Measurements from ENCODE around the gene GLOD4.

Gene GLOD4

GRCh38 chr17:802901-803881 lies 21.1 kb upstream of the GLOD4 start:
- in situ Hi-C loops (cut with MboI; ENCODE audit: low sequenced_read_pairs), result no loop called here

DNA sequence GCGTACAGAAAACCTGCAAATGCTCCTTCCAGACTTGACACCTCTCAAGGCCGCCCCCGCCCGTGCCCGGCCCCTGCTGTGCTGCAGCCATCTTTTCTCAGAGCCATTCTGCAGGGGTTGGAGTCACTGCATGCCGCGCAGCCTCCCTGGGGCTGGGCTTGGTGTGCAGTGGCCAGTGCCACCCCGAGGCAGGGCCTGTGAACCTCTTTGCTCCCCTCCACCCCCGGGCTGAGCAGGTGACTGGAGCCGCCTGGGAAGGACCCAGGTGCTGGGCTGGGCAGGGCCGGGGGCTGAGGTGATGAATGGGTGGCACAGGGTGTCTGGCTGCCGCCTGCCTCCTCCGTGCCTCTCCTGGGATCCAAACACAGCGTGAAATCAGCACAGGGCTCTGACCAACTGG lies 20.4 kb upstream of the GLOD4 start:
- in situ Hi-C loops (cut with MboI; ENCODE audit: low sequenced_read_pairs), result no loop called here

- in situ Hi-C loops (cut with MboI; ENCODE audit: low sequenced_read_pairs), result no loop called here
These were observed 19.6 kb upstream of the GLOD4 start for GRCh38 chr17:801660-802059.

DNA sequence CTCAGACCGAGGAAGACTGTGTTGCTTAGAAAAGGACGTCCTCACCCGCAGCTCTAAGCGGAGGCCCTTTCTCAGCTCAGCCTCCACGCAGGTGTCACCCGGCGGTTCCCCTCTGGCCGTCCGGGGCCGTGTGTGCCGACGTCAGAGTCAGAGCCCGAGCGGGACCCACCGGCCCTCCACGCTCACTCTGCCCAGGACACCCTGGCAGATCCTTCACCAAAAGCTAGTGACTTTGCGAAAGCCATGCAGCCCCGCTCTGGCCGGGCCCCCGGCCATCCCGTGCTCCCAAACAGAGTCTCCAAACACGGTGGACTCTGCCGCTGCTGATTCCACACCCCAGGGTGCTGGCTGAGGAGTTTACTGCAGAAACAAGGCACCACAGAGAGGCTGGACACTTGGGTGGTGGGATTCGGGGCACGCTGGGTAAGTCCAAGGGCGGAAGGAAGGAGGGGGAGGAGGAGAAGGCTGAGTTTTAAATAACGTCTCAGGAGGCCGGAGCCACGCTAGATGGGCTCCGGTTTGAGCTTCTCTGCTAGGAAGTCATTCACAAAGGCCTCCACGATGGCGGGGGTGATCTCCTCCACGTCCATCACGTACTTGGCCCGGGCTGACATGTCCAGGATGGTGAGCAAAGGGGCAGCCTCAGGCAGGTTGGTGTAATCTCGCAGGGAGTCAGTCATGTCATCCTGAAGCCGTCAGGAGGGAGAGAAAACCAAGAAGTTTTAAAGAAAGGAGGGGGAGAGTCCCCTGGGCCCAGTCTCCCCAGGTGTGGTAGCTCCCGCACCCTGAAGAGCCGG lies 18.6 kb upstream of the GLOD4 start:
- in situ Hi-C loops (cut with MboI; ENCODE audit: low sequenced_read_pairs), result no loop called here

DNA sequence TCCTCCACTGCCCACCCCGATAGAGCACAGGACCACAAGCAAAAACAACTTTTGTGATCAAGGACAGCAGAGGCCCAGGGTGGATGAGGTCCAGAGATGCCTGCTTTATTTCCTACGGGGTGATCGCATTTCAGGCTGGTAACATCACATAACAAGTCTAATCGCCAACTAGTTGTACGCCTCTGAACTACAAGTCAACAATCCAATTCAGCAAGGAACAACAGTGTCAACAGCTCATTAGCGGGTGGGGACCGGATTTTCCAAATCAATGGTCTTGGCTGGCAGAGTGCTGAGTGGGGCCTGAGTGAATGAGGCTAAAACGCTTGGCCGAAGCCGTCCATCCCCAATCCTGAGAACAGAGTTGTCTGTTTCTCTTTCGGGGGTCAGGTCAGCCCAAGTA lies 17.2 kb upstream of the GLOD4 start:
- in situ Hi-C loops (cut with MboI; ENCODE audit: low sequenced_read_pairs), result loop anchor here (25.0 kb wide), 1 partner anchor 188 kb away; the partner anchor contains the start of genes NXN and TIMM22

DNA sequence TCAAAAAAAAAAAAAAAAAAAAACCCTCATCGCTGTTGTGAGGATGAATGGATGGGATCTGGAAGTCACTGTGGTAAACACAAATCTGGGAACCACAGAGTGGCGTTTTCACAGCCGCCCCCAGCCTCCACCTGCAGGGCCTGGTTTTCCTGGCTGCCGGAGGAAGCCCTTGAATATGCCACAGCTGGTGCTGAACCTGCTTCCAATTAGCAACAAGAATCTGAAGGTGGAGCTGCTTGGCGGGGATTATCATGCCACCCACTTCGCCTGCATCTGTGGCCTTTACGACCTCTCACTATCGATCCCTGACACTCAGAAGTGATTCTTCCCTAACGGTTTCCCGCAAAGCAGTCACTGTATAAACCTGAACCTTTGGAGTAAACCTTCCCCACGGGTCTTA lies 16.2 kb upstream of the GLOD4 start:
- in situ Hi-C loops (cut with MboI; ENCODE audit: low sequenced_read_pairs), result loop anchor here (25.0 kb wide), 1 partner anchor 189 kb away; the partner anchor contains the start of genes NXN and TIMM22

DNA sequence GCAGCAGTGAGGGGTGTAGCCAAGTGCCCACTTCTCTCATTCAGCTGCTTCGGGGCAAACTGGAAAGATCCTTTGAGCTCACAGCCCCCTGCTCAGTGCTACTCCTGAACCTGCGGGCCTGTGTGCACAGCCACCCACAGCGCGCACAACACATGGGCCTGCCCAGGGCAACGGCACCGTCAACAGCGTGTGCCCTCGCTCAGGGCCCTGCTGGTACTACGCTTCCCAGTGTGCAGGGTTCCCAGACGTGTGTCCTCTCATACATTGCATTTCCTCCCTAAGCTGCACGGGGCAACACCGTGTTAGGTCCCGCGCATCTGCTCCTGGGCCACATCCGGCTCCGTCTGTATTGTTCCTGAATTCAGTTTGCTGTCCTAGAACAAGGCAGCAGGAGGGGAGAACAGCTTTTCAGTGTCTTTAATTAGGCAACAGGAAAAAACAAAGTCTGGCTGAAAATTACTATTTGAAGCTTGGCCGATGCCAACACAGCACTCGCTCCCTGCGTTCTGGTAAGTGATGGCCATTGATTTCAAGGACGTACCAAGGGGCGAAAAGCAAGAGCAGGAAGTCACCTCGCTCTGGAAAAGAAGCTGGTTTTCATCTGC lies 15.3 kb upstream of the GLOD4 start:
- in situ Hi-C loops (cut with MboI; ENCODE audit: low sequenced_read_pairs), result loop anchor here (25.0 kb wide), 1 partner anchor 190 kb away; the partner anchor contains the start of genes NXN and TIMM22

DNA sequence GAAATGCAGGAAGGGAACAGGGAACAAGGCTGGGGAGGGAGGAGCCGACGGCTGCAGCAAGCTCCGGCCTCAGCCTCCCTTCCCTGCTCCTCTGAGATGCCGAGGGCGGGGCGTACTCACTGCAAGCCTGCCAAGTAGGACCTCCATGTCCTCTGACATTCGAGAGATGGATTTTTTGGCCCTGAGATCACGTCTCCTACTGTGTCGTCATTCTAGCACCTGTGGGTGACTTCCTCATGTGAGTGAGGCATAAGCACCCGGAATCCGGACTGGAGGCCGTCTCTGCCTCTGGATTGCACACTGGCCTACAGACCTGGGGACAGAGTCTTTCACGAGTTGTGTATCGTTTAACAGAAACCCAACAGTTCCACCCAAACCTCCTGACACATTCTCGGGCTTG lies 14.5 kb upstream of the GLOD4 start:
- in situ Hi-C loops (cut with MboI; ENCODE audit: low sequenced_read_pairs), result loop anchor here (25.0 kb wide), 1 partner anchor 191 kb away; the partner anchor contains the start of genes NXN and TIMM22

- in situ Hi-C loops (cut with MboI; ENCODE audit: low sequenced_read_pairs), result loop anchor here (25.0 kb wide), 1 partner anchor 192 kb away; the partner anchor contains the start of genes NXN and TIMM22
These were observed 13.6 kb upstream of the GLOD4 start for GRCh38 chr17:795721-796120.

DNA sequence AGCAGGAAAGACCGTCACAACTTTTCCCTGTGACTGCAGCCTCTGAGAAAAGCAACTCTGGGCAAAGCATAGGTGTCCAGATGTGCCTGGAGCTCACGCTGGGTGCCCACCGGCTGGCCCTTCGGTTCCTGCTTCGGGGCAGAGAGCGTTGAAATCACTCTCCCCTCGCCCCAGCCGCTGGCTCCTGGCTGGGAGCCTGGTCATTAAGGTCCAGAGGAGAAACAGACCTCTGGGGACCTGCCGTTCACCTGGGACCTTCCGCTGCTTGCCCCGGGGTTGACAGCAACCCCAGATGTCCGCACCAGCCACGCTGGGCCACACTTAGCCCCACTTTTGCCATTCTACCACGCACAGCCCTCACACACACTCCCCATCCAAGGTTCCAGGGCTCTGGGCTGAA lies 13.2 kb upstream of the GLOD4 start:
- in situ Hi-C loops (cut with MboI; ENCODE audit: low sequenced_read_pairs), result loop anchor here (25.0 kb wide), 1 partner anchor 192 kb away; the partner anchor contains the start of genes NXN and TIMM22

DNA sequence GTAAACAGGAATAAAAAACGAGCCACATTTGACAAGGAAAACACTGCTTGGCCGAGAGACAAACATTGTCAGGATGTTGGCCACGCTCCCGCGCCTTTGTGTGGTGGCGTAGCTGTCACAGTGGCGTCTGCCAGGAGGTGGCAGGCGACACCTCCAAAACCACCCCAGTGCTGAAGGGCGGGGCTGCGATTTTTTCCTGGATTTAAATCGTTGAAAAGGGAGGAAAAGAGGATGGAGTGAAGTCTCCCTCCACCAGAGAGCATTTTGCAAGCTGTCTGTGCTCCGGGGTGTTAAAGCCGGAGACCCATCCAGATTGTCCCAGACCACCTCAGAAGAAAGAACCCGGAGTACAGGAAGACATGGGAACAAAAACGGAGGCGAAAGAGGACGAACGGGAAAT lies 12.8 kb upstream of the GLOD4 start:
- in situ Hi-C loops (cut with MboI; ENCODE audit: low sequenced_read_pairs), result loop anchor here (25.0 kb wide), 1 partner anchor 192 kb away; the partner anchor contains the start of genes NXN and TIMM22

GRCh38 chr17:792277-792676 lies 10.2 kb upstream of the GLOD4 start:
- in situ Hi-C loops (cut with MboI; ENCODE audit: low sequenced_read_pairs), result loop anchor here (25.0 kb wide), 1 partner anchor 195 kb away; the partner anchor contains the start of genes NXN and TIMM22

GRCh38 chr17:791829-792228 lies 9.7 kb upstream of the GLOD4 start:
- in situ Hi-C loops (cut with MboI; ENCODE audit: low sequenced_read_pairs), result loop anchor here (25.0 kb wide), 1 partner anchor 195 kb away; the partner anchor contains the start of genes NXN and TIMM22

GRCh38 chr17:790874-791247 lies 8.8 kb upstream of the GLOD4 start:
- in situ Hi-C loops (cut with MboI; ENCODE audit: low sequenced_read_pairs), result loop anchor here (25.0 kb wide), 1 partner anchor 196 kb away; the partner anchor contains the start of genes NXN and TIMM22

GRCh38 chr17:789931-790873 lies 8.1 kb upstream of the GLOD4 start:
- in situ Hi-C loops (cut with MboI; ENCODE audit: low sequenced_read_pairs), result loop anchor here (25.0 kb wide), 1 partner anchor 197 kb away; the partner anchor contains the start of genes NXN and TIMM22

DNA sequence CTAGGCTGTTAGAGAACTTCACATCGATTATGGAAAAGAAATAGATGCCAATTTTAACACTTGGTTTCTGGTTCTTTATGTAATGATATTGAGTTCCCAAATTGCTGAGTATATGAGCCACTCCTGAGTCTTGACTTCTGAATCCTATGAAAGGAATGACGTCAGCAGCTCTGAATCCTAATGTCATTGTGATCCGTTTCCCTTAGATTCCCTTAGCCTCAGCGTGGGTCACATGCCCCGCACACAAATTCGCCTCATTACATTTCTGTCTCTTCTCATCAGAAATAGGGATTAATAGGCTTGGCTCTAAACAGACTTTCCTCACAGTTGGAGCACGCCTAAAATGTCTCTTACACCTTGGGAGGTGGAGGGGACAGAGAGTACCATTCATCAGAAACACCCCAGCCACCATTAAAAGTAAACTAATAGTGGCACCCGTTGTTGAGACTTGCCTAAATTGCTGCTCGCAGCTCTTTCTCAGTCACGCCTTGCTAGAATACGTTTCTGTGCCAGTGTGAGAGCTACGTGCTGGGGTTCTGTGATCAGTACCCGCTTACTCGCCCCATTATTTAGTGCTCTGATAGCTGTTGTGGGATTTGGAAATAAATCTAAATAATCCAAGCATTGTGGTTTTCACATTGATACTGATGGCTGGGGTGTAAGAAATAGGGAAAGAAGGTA lies 7.2 kb upstream of the GLOD4 start:
- in situ Hi-C loops (cut with MboI; ENCODE audit: low sequenced_read_pairs), result loop anchor here (25.0 kb wide), 1 partner anchor 198 kb away; the partner anchor contains the start of genes NXN and TIMM22

GRCh38 chr17:788551-788950 lies 6.5 kb upstream of the GLOD4 start:
- in situ Hi-C loops (cut with MboI; ENCODE audit: low sequenced_read_pairs), result loop anchor here (25.0 kb wide), 1 partner anchor 199 kb away; the partner anchor contains the start of genes NXN and TIMM22

GRCh38 chr17:787641-788221 lies 5.7 kb upstream of the GLOD4 start:
- in situ Hi-C loops (cut with MboI; ENCODE audit: low sequenced_read_pairs), result loop anchor here (25.0 kb wide), 1 partner anchor 200 kb away; the partner anchor contains the start of genes NXN and TIMM22
